Ovary (tissue), 9 donors: ENCODE results near the gene NOD2. TPM values are rescaled to one million over a fixed set of nuclear protein-coding genes. Genes with fewer than 3 reads are reported as not detected.

Experiments
- DNase-seq, 5 donors: peaks; one replicate each; pipeline ENCODE4 v3.0.0-alpha.2; 2019 to 2020
- H3K27ac ChIP-seq, 2 donors: fragments of 200-600 bp; one replicate each; pipeline versions ENCODE4 v1.5.1 to v1.8.0; 2019 to 2022
- H3K27me3 ChIP-seq: fragments of 200-600 bp; one replicate; pipeline ENCODE4 v1.8.0; 2022
- H3K36me3 ChIP-seq: fragments of 200-600 bp; sonication (generic); one replicate; pipeline ENCODE4 v1.5.1; 2019
- H3K4me1 ChIP-seq: one replicate; pipeline ENCODE4 v1.8.1; 2013; ENCODE audit warnings: mild to moderate bottlenecking, moderate library complexity; ENCODE audit not compliant: insufficient read depth
- H3K4me3 ChIP-seq: fragments of 200-600 bp; sonication (generic); one replicate; pipeline ENCODE4 v1.5.1; 2017
- H3K9me3 ChIP-seq, 2 donors: fragments of 200-600 bp in 1 of 2; sonication (generic) in 1 of 2; one replicate each; pipeline versions ENCODE4 v1.5.1 to v1.8.1; 2013 to 2019; ENCODE audit warnings: mild to moderate bottlenecking in 1 of 2, moderate library complexity in 1 of 2
- EP300 ChIP-seq: sonication (generic); formaldehyde crosslinking; IDR thresholded peaks from one replicate; pipeline ENCODE4 v1.6.1; 2017; ENCODE audit warnings: antibody characterized with exemption
- POLR2A ChIP-seq: fragments of 450-650 bp; IDR thresholded peaks from one replicate; pipeline ENCODE4 v1.6.1; 2017; ENCODE audit warnings: antibody characterized with exemption, mild to moderate bottlenecking, moderate library complexity
- WGBS, 3 donors: extraction: QIAGEN DNeasy Blood & Tissue Kit in 1 of 3; methylation state at CpG; one replicate each; pipeline versions ENCODE4 v1.1.5 to v1.1.7; 2013 to 2017; 5-methylcytosine and 5-hydroxymethylcytosine counted together
- intact Hi-C, 4 donors: fragments of 100-400 bp; cut with DNase I; formaldehyde crosslinking; loops; one replicate each; pipeline versions ENCODE4 v1.11.0 to v1.15.1; 2022 to 2023
- polyA plus RNA-seq, 2 donors: library from polyadenylated mRNA; stranded (reverse); fragments of 200-250 nt in 1 of 2; fragments of 350-450 nt in 1 of 2; fragmentation: Illumina TruSeq in 1 of 2; extraction: RNeasy Lipid Tissue Mini Kit (QIAGEN cat#74804) in 1 of 2; gene quantifications; one replicate each; pipeline ENCODE4 v1.2.3, GENCODE V29; 2013 to 2014
- total RNA-seq, 7 donors: library from RNA; depleted of rRNA in 2 of 7; stranded (reverse); fragments of >200 nt in 2 of 7; fragmentation: NEBNext Ultra II Directional in 3 of 7; extraction: Animal tissue kit (Norgen Biotek cat#: 25700) in 3 of 7; gene quantifications; one replicate each; pipeline versions ENCODE4 v1.1.0 to v1.2.4, GENCODE V29; 2016 to 2023
- TF ChIP-seq, protein P1 (sequence below), 3 donors: fragments of 450-650 bp in 2 of 3; fragments of 200-600 bp in 1 of 3; IDR thresholded peaks; one replicate each; pipeline versions ENCODE4 v1.5.1 to v1.8.0; 2016 to 2022; ENCODE audit warnings: antibody characterized with exemption in 3 of 3, mild to moderate bottlenecking in 1 of 3
- donor health status: DM: no; HTN: no; CAD: no; lungs with moderate emphysema.
- donor health status: DM: no; HTN: no; CAD: no.
- donor health status: Bipolar disorder and iron deficiency.
- donor health status: DM: yes; HTN: yes; CAD: no.
- donor health status: DM: no; HTN: no; CAD: no.
- donor health status: DM: yes; HTN: yes; CAD: no.

Gene NOD2
- total and polyA plus RNA-seq, 9 donors: 0.53 to 1.5 (median 1.1) TPM

DNA sequence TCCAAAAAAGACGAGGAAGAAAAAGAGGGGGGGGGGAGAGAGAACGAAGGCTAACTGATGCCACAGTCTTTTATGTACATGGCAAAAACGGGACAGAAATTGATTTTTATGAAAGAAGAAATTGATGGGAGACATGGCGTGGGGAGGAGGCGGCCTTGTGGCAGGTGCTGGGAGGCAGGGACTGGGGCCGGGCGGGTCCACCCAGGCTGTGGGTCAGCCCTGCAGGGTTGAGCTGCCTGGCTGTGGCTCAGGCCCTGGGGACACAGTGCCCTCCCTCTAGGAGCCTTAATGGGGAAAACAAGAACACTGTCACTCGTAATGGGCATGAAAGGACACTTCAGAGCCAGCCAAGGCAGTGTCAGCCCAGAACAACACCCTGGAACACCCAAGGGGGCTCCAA, 47.1 kb upstream of the NOD2 start:
- Histone ChIP-seq H3K4me3 (no peak overlapping the region), H3K9me3 (no peaks in the 10 kb centered on the region), H3K27ac (no peak overlapping the region), H3K27me3 (no peaks in the 10 kb centered on the region), H3K4me1 (no peaks in the 10 kb centered on the region), H3K36me3 (no peaks in the 10 kb centered on the region)
- DNase-seq: no peak
- 59 to 60% (median 59%) methylated on average over 8 of the region's 8 CpGs for WGBS, 3 donors
- TF ChIP-seq, protein P1, sequence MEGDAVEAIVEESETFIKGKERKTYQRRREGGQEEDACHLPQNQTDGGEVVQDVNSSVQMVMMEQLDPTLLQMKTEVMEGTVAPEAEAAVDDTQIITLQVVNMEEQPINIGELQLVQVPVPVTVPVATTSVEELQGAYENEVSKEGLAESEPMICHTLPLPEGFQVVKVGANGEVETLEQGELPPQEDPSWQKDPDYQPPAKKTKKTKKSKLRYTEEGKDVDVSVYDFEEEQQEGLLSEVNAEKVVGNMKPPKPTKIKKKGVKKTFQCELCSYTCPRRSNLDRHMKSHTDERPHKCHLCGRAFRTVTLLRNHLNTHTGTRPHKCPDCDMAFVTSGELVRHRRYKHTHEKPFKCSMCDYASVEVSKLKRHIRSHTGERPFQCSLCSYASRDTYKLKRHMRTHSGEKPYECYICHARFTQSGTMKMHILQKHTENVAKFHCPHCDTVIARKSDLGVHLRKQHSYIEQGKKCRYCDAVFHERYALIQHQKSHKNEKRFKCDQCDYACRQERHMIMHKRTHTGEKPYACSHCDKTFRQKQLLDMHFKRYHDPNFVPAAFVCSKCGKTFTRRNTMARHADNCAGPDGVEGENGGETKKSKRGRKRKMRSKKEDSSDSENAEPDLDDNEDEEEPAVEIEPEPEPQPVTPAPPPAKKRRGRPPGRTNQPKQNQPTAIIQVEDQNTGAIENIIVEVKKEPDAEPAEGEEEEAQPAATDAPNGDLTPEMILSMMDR (IDR thresholded peaks at IDR 0.05): no peak
- no peak for TF ChIP-seq POLR2A
- TF ChIP-seq EP300: no peak
- intact Hi-C loops: no loop called here

DNA sequence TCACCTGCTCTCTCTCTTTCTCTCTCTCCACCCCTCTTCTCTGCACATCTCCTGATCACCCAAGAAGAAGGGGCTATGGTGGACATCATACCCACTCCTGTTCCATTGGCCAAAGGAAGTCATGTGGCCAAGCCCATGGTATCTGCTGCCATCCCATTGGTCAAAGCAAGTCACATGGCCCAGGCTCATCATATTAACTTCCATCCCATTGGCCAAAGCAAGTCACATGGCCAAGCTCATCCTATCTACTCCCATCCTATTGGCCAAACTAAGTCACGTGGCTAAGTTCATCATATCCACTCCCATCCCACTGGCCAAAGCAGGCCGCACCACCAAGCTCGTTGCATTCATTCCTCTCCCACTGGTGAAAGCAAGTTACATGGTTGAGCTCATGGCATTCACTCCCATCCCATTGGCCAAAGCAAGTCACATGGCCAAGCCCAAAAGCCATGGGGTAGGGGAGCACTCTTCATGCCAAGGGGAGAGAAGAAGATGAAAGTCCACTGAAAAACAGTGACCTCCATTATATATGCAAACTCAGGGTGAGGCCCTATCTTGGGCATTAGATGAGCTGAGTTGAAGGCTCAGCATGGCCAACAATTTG, 41.5 kb upstream of the NOD2 start:
- Histone ChIP-seq H3K4me3 (no peak overlapping the region), H3K9me3 (no peaks in the 10 kb centered on the region), H3K27ac (no peak overlapping the region), H3K36me3 (no peaks in the 10 kb centered on the region), H3K4me1 (no peaks in the 10 kb centered on the region), H3K27me3 (no peaks in the 10 kb centered on the region)
- 91 to 97% (median 96%) methylated on average over 3 of the region's 3 CpGs for WGBS, 3 donors
- intact Hi-C loops: no loop called here
- no peak for DNase-seq
- TF ChIP-seq, protein P1 (IDR thresholded peaks at IDR 0.05): no peak
- TF ChIP-seq POLR2A (no peak), EP300 (no peak)

- no peak for TF ChIP-seq EP300
- TF ChIP-seq, protein P1 (IDR thresholded peaks at IDR 0.05): no peak
- no peak for TF ChIP-seq POLR2A
- WGBS, 3 donors: 66 to 83% (median 76%) methylated on average over 14 of the region's 14 CpGs
- Histone ChIP-seq H3K36me3 (no peaks in the 10 kb centered on the region), H3K4me3 (no peak overlapping the region), H3K27ac (no peak overlapping the region), H3K4me1 (no peaks in the 10 kb centered on the region), H3K27me3 (no peaks in the 10 kb centered on the region), H3K9me3 (no peaks in the 10 kb centered on the region)
- no peak for DNase-seq
- intact Hi-C loops: no loop called here
Measured at GRCh38 chr16:50652836-50653425, 40.5 kb upstream of the NOD2 start.

DNA sequence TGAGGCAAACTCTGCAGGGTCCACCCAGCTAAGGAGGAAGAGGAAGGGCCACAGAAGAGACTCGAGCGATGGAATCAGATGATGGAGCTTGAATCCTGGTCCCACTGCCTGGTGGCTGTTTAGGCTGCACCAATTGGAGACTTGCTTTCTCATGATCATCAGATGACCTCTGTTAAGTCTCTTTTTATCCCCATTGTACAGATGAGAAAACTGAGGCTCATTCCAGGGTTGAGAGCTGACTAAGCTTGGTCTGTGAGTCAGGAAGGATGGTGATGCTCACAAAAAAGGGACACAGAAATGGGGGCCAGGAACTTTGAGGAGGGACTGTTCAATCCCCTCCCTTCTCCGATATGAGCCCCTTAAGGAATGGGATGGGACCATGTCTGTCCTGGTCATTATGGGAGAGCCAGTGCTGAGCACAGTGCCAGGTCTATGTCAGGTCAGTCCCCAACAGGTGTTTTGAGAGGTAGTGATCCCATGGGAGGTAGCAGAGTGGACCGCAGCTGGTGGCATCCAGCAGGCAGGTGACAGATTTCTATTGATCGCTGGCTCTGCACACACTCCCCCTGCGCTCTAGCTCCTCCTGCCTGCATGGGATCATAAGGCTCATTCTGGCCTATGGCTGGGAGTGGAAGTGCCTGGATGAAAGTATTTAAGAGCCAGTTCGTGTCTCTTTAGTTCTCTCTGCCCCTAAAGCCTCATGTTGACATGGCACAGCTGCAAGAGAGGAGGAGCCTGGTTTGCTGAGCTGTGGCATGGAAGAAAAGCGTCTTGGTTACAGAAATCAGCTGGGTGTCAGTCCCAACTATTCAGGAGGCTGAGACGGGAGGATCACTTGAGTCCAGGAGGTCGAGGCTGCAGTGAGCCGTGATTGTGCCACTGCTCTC, 39.5 kb upstream of the NOD2 start:
- intact Hi-C loops: no loop called here
- WGBS, 3 donors: 76 to 84% (median 82%) methylated on average over 11 of the region's 11 CpGs
- no peak overlapping the region for H3K4me3 ChIP-seq
- no peak for TF ChIP-seq POLR2A
- TF ChIP-seq, protein P1 (IDR thresholded peaks at IDR 0.05): no peak
- no peak for TF ChIP-seq EP300
- no peaks in the 10 kb centered on the region for H3K36me3 ChIP-seq
- H3K27me3 ChIP-seq: no peaks in the 10 kb centered on the region
- DNase-seq: no peak
- H3K27ac ChIP-seq: no peak overlapping the region
- H3K9me3 ChIP-seq: no peaks in the 10 kb centered on the region
- no peaks in the 10 kb centered on the region for H3K4me1 ChIP-seq
